HG03139 (cell line): ENCODE measurements around the gene AAK1.

ENCODE experiments used
- ATAC-seq: cut with Tn5 transposase; IDR thresholded peaks from one replicate; pipeline ENCODE4 v1.9.1; 2021; ENCODE audit not compliant: unreplicated experiment

The AAK1 gene

DNA sequence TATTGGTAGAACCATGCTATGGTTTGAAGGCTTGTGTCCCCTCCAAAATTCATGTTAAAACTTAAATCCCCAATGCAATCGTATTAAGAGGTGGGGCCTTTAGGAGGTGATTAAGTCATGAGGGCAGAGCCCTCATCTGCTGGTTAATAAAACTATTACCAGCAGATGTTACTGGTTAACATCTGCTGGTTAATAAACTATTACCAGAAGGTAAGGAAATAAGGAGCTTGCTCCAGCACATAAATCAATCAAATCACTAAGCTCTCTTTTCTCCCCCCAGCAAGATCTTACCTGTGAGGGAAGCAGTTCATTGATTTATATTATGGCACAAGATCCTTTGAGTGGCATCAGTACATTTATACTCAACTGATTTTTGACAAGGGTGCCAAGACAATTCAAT, 96.9 kb downstream of the AAK1 start:
- no peak for ATAC-seq

- peak; percentile 50 for ATAC-seq
Observed at GRCh38 chr2:69545477-69545932, 98.0 kb downstream of the AAK1 start.

- no peak for ATAC-seq
Observed at GRCh38 chr2:69544951-69545350, 98.6 kb downstream of the AAK1 start.

DNA sequence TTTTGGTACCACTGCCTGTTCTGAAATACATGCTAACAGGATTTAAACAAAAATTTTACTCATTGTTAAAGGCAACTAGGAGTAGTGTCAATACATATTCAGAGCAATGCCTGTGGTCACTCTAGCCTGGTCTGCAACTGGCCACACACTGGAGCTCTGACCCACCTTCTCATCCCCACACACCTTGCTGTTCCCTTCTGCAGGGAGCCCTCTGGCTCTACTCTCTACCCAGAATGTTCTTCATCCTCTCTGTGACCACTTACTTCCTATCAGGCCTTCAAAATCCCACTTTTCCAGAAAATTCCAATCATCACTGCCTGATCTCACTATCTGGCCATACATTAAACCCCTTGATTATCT, 104.0 kb downstream of the AAK1 start:
- no peak for ATAC-seq

- no peak for ATAC-seq
Observed at GRCh38 chr2:69538872-69539548, 104.5 kb downstream of the AAK1 start.

GRCh38 chr2:69538249-69538648, 105.3 kb downstream of the AAK1 start:
- ATAC-seq, result no peak

GRCh38 chr2:69535817-69536241, 107.7 kb downstream of the AAK1 start:
- peak; percentile 50 for ATAC-seq

- ATAC-seq, result no peak
Observed at GRCh38 chr2:69531186-69531585, 112.4 kb downstream of the AAK1 start.

DNA sequence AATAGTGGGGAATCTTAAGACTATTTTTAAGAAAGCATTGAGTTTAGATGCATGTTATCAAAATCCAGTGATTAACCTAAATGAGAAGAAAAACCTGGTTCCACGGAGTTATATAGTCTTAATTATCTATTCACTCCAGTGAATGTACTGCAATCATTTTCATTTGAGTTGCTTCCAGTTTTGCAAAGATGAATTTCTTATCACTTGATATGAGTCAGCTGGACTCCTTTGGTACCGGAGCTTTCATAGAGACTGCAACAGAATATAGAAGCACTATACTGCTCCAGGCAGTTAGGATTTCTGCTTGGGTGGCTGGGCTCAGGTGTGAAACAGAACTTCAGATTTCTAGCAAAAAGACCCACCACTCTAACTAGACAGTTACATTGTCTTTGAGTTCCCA, 114.1 kb downstream of the AAK1 start:
- no peak for ATAC-seq

DNA sequence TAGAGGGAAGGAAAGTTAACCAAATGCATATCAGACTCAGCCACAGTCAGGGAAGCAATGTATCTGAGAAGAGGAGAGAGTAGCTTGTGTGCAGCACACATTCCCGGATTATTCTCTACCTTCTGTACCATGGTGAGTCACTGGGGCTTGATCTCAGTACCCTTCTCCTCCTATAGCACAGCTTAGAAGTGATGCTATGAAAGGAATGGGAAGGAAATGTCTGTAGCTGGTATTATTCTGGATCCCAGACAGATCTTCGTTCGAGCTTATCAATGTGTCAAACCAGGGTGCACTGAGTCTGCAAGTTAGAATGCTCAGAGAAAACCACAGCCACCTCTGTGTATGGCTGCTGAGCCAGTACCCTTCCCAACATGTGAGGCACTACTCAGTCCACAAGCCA, 118.3 kb downstream of the AAK1 start:
- no peak for ATAC-seq

- no peak for ATAC-seq
Observed at GRCh38 chr2:69524799-69525198, 118.7 kb downstream of the AAK1 start.

DNA sequence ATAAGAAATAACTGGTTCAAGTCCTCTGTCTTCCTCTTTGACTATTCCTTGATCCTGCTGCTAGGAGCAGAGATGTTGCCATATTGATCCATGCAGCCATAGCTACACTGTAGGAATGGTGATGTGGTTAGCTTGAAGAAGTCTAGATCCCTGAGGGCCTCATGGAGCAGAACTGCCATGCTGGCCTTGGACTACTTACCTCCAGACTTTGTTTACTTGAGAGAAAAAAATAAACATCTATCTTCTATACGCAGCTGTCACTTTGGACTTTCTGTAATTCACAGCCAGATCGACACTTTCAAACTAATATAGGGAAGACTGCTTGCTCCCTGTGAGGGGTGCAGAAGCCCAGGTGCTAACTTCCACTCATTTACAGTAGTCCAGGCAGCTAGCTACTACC, 121.8 kb downstream of the AAK1 start:
- ATAC-seq, result no peak

DNA sequence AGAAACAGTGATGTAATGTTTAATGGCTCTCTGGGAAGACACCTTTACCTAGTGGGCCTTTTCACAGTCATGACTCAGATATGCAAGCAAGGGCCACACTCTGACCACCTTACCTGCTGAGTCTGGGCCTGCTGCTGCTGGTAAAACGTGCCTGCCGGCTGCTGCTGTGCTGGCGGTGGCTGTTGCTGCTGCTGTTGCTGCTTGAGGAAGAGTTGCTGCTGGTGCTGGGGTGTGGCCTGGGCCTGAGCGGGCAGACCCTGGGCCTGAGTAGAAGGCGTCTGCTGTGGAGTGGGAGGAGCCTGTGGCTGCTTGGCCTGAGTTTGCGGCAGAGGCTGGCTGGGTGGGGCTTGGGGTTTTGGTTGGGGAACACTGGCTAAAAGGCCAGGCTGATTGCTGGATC, 124.7 kb downstream of the AAK1 start:
- no peak for ATAC-seq

DNA sequence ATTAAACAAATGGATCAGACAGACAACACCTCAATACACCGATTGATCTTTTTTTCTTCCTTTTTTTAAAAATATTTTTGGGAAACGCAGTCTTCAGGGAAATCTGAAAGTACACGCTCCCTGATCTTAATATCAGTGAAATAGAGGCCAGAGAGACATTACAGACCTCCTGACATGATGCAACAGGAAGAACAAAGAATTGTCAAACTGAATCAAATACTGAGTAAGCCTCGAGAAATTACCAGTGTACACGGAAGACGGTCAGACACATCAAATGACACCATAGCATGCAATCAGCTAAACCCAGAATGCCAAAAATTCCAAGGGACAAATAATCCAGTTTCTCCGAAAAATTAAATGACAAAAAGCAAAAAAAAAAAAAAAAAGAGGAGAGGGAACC, 126.1 kb downstream of the AAK1 start:
- no peak for ATAC-seq

DNA sequence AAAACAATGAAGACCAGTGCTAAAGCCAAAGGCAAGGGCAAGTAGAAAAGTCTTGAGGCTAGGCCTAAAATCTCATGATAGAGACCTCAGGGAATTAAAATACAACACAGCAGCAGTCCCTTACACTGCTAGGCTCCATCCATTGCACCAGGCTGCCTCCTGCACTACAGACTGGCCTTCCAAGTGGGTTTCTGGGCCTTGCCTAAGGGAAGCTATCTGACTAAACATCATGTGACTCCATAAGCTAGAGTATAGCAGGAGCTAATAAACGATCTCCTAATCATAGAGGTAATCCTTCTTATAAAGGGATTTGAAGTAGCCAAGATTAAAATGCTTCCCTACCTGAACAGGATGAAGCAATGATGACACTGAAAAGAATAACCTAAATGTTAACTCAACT, 128.7 kb downstream of the AAK1 start:
- no peak for ATAC-seq

DNA sequence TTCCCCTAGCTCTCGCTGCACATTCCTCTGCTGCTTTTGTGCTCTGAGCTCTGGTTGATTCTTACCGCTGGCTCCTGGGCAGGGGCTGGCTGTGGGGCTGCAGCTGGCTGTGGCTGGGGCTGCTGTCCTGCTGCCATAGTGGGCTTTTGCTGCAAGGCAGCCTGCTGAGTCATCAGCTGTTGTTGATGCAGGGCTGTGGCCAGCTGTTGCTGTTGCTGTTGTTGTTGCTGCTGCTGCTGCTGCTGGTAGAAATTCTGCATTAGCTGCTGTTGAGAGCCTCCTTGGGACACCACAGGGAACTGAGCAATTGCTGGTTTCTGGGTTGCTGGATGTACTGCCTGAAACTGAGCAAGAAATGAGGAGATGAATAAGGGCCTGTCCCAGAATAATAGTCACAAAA, 129.1 kb downstream of the AAK1 start:
- no peak for ATAC-seq

DNA sequence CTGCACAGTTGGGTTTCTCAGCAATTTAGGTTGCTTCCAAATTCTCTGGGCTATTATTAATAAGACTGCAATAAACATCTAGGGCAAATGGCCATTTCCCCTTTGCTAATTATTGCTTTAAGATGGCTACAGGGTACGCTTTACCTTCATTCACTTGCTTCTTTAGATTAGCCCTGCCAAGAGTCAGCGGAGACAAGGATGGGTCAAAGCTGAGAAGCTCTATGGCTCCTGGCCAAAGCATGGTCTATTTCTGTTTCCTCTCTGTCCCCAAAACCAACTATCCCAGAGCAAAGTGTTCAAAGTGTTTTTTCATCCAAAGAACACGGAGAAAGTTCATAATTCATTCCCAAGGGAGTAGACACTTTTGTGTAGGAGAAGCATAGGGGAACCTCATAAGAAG, 131.1 kb downstream of the AAK1 start:
- no peak for ATAC-seq

- ATAC-seq, result no peak
Observed at GRCh38 chr2:69510204-69510603, 133.3 kb downstream of the AAK1 start.

DNA sequence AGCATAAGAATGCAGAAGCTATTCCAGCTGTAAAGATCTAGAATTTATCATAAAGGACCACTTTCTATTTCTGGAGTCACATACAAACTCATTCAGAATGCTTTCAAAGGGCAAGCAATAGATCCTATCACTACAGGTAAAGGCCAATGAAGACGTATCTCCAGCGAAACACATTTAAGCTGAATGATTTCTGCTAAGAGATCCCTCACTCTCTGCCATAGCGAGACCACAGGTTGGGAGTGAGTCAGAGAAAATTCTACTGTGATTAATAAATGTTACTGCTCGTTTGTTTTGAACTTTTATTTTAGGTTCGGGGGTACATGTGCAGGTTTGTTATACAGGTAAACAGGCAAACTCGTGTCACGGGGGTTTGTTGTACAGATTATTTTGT, 133.8 kb downstream of the AAK1 start:
- ATAC-seq, result no peak

GRCh38 chr2:69509011-69509749, 134.4 kb downstream of the AAK1 start:
- no peak for ATAC-seq

GRCh38 chr2:69505710-69506109, 137.8 kb downstream of the AAK1 start:
- no peak for ATAC-seq

GRCh38 chr2:69501301-69501700, 142.2 kb downstream of the AAK1 start:
- ATAC-seq, result no peak

DNA sequence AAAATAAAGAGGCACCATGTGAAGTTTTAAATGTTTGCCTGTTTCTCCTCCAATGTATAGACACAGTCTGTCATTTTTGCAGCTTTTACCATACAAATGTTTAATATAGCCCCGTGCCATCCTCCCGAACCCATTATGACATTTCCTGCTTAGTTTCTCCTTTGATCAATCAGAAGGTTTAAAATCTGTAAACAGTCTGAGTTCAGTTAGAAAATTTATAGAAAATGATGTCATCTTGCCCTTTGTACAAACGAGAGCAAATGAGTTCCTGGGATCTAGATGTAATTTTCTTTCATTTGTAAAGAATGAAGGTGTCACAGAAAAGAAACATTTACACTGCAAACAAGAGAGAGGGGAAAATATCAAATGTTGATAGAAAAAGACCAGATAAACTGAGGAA, 143.6 kb downstream of the AAK1 start:
- no peak for ATAC-seq
